Right lobe of liver (tissue), 4 donors: Measurements from ENCODE around the gene PRR19.

Experiments
- POLR2A ChIP-seq: fragments of 450-650 bp; IDR thresholded peaks from one replicate; pipeline ENCODE4 v1.6.1; 2017; ENCODE audit warnings: antibody characterized with exemption, mild to moderate bottlenecking
- TF ChIP-seq, protein P1 (sequence below), 4 donors: fragments of 200-600 bp in 3 of 4; fragments of 450-650 bp in 1 of 4; IDR thresholded peaks; one replicate each; pipeline versions ENCODE4 v1.5.1 to v1.8.0; 2016 to 2022; ENCODE audit warnings: antibody characterized with exemption in 4 of 4, mild to moderate bottlenecking in 2 of 4
- donor health status: DM: no; HTN: no; CAD: no.
- donor health status: DM: no; HTN: no; CAD: no.
- donor health status: DM: no; HTN: yes; CAD: no.

DNA sequence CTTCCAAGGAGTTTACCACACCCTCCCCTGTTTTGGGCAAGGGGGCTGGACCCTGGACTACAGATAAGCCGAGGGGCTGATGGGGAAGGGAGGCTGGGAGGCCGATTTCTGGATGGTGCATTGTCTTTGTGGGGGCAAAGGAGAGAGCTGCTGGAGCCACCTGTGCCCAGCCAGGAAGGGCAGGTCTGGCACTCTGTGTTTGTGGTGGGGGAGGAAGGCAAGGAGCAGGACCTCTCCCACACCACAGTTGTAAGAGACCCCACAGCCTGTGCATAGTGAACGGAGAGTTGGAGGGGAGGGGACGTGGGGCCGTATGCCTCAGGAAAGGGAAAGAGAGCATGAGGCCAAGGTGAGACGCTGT lies 16.0 kb upstream of the PRR19 start:
- TF ChIP-seq, protein P1, sequence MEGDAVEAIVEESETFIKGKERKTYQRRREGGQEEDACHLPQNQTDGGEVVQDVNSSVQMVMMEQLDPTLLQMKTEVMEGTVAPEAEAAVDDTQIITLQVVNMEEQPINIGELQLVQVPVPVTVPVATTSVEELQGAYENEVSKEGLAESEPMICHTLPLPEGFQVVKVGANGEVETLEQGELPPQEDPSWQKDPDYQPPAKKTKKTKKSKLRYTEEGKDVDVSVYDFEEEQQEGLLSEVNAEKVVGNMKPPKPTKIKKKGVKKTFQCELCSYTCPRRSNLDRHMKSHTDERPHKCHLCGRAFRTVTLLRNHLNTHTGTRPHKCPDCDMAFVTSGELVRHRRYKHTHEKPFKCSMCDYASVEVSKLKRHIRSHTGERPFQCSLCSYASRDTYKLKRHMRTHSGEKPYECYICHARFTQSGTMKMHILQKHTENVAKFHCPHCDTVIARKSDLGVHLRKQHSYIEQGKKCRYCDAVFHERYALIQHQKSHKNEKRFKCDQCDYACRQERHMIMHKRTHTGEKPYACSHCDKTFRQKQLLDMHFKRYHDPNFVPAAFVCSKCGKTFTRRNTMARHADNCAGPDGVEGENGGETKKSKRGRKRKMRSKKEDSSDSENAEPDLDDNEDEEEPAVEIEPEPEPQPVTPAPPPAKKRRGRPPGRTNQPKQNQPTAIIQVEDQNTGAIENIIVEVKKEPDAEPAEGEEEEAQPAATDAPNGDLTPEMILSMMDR (IDR thresholded peaks at IDR 0.05) = no peak
- TF ChIP-seq POLR2A = no peak
